ENCODE data around the gene KTN1.

Gene KTN1

DNA sequence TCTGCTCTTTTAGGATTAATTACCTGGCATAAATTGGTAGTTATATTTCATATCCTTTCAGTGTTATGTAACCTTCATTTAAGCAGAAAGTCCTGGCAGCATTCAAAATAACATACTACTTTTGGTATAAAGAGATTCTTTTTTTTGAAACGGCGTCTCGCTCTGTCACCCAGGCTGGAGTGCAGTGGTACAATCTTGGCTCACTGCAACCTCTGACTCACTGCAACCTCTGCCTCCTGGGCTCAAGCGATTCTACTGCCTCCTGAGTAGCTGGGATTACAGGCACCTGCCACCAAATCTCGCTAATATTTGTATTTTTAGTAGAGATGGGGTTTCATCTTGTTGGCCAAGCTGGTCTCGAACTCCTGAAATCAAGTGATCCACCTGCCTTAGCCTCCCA is 9.2 kb downstream of the KTN1 start:
- TF ChIP-seq, protein P1, sequence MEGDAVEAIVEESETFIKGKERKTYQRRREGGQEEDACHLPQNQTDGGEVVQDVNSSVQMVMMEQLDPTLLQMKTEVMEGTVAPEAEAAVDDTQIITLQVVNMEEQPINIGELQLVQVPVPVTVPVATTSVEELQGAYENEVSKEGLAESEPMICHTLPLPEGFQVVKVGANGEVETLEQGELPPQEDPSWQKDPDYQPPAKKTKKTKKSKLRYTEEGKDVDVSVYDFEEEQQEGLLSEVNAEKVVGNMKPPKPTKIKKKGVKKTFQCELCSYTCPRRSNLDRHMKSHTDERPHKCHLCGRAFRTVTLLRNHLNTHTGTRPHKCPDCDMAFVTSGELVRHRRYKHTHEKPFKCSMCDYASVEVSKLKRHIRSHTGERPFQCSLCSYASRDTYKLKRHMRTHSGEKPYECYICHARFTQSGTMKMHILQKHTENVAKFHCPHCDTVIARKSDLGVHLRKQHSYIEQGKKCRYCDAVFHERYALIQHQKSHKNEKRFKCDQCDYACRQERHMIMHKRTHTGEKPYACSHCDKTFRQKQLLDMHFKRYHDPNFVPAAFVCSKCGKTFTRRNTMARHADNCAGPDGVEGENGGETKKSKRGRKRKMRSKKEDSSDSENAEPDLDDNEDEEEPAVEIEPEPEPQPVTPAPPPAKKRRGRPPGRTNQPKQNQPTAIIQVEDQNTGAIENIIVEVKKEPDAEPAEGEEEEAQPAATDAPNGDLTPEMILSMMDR (IDR thresholded peaks at IDR 0.05; ENCODE audit: insufficient read depth, low read length, missing control alignments): no peak
- H3K4me3 ChIP-seq (ENCODE audit: low read depth, low read length): no peak overlapping the region
- DNase-seq (ENCODE audit: low read depth, low spot score): no peak
- ChIA-PET CTCF (interaction anchor here (1.4 kb wide), 1 partner anchor 9 kb away, joined by 3 read pairs; no protein-coding TSS in a partner anchor), POLR2A (interaction anchor here (1.1 kb wide), 1 partner anchor 10 kb away, joined by 5 read pairs; no protein-coding TSS in a partner anchor)

DNA sequence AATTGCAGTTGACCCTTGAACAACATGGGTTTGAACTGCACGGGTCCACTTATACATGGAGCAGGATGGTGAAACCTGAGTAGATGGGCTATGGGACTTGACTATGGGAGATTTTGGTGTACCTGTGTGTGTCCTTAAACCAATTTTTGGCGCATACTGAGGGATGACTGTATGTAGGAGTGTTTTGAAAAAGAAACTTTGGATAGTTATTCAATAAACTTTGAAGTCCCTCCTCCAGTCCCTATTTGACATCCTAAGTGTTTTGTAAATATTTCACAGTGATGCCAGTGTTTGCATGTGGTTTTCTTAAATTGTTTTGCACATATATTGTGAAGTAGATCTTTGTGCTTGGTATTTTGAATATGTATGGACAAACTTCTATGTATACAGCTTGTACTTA is 12.4 kb downstream of the KTN1 start:
- TF ChIP-seq, protein P1 (IDR thresholded peaks at IDR 0.05; ENCODE audit: insufficient read depth, low read length, missing control alignments): no peak
- ChIA-PET POLR2A (no interaction called here), CTCF (no interaction called here)
- no peak overlapping the region for H3K4me3 ChIP-seq (ENCODE audit: low read depth, low read length)
- DNase-seq (ENCODE audit: low read depth, low spot score): no peak

DNA sequence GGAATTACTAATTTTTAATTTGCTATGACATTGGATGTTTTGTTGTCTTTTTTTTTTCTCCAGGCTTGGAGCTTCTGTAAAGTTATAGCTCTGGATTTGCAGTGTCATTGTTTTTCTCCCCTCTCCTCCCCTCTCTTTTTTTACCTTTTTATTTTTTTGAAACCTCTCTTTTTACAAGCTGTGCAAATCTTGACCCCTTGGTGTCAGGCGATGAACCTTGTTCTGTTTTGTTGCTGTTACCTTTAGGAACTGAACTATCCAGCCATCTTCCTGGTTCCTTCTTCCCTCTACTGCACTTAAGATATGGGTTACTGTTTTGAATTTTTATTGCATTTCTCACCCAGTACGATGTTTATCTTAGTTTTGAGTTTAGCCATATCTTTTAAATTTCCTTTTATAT is 13.7 kb downstream of the KTN1 start:
- no peak for DNase-seq (ENCODE audit: low read depth, low spot score)
- H3K4me3 ChIP-seq (ENCODE audit: low read depth, low read length): no peak overlapping the region
- ChIA-PET POLR2A (no interaction called here), CTCF (interaction anchor here (1.1 to 2.5 kb wide), 2 partner anchors 23 to 148 kb away, joined by 3 to 12 read pairs; no protein-coding TSS in a partner anchor)
- TF ChIP-seq, protein P1 (IDR thresholded peaks at IDR 0.05; ENCODE audit: insufficient read depth, low read length, missing control alignments): no peak

DNA sequence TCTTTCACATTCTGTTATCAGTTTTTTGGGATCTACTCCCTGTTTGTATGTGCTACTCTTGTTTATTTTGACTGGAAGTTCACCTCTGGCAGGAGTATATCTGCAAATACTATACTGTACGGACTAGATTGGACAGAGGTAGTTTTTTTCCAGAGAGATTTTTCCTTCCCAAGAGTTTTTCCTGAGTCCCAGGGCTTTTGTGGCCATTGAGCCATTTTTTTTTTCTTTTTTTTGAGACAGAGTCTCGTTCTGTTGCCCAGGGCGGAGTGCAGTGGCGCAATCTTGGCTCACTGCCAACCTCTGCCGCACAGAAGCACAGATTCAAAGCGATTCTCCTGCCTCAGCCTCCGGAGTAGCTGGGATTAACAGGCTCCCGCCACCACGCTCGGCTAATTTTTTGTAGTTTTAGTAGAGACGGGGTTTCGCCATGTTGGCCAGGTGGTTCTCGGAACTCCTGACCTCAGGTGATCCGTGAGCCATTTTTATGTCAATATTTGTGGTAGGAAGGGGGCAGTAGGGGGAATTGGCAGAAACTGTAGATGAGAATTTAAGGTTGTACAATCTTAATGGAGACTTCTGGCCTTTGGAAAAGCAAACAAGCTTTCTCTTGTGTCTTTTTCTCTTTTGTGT is 19.4 kb downstream of the KTN1 start:
- ChIA-PET POLR2A (no interaction called here), CTCF (interaction anchor here (0.9 to 4.5 kb wide), 2 partner anchors 9 to 153 kb away, joined by 3 to 28 read pairs; no protein-coding TSS in a partner anchor)
- TF ChIP-seq, protein P1 (IDR thresholded peaks at IDR 0.05; ENCODE audit: insufficient read depth, low read length, missing control alignments): no peak
- DNase-seq (ENCODE audit: low read depth, low spot score): no peak
- no peak overlapping the region for H3K4me3 ChIP-seq (ENCODE audit: low read depth, low read length)

DNA sequence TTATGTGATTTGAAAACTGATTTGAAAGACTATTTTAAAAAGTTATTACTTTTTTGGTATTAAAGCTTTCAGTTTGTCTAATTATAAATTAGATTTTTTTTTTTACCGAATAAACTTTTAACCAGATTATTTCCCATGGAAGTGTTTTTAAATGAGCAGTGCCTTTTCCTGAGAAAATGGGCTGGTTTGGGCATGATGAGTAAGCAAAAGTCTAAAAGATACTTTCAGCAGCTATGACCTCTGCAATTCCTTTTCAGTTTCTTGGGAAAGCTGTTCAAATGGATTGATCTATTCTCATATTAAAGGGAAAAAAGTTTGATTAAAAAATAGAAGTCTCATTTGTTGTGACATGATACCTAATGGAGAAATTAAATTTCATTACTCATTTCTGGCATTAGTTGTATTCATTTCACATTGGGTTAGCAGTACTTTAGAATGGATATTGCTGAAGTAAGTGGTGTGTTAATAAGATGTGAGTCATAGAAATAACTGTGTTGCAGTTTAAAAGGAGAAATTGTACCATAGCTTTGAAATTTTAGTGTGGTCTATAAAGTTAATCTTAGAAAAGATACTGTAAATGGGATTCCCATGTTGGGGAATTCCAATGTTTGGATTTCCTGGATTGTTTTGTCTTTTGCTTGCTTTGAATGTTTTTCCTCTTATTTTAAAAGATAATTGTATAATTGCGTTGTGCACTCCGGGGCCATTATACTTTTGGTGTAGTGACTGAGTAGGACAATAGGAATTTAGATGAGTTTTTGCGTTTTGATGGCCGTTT is 21.0 kb downstream of the KTN1 start:
- ChIA-PET POLR2A (interaction anchor here (0.7 kb wide), 1 partner anchor 13 kb away, joined by 3 read pairs; no protein-coding TSS in a partner anchor), CTCF (interaction anchor here (0.9 to 4.5 kb wide), 3 partner anchors 22 to 170 kb away, joined by 3 to 28 read pairs (median 3); no protein-coding TSS in a partner anchor)
- no peak for DNase-seq (ENCODE audit: low read depth, low spot score)
- no peak overlapping the region for H3K4me3 ChIP-seq (ENCODE audit: low read depth, low read length)
- TF ChIP-seq, protein P1 (IDR thresholded peaks at IDR 0.05; ENCODE audit: insufficient read depth, low read length, missing control alignments): no peak

DNA sequence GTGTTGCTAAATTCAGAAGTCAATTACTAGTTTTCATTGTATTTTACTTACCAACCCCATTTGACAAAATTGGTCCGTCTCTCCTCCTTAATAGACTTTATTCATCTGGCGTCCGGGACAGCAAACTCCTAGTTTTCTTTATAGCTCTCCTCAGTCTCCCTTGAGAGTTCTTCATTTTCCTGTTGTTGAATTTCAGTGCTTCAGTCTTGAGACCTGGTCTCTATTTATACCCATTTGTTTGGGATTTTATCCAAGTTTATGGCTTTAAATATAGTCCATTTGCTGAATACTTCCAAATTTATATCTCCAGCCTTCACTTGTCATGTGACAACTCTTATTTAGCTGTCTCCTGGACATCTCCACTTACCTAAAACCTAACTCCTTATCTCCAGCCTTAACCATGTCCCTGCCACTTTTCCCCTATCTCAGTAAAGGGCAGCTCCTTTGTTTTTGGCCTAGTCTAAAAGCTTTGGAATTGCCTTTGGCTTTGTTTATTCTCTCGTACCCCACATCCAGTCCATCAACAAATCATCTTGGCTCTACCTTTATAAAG is 23.5 kb downstream of the KTN1 start:
- ChIA-PET CTCF (interaction anchor here (0.8 to 1.9 kb wide), 2 partner anchors 155 to 157 kb away, joined by 3 to 6 read pairs; no protein-coding TSS in a partner anchor), POLR2A (no interaction called here)
- TF ChIP-seq, protein P1 (IDR thresholded peaks at IDR 0.05; ENCODE audit: insufficient read depth, low read length, missing control alignments): no peak
- no peak for DNase-seq (ENCODE audit: low read depth, low spot score)
- no peak overlapping the region for H3K4me3 ChIP-seq (ENCODE audit: low read depth, low read length)

Data from AG04449 (cell line).